Measurements from ENCODE around the gene TAS2R19.

Gene TAS2R19

DNA sequence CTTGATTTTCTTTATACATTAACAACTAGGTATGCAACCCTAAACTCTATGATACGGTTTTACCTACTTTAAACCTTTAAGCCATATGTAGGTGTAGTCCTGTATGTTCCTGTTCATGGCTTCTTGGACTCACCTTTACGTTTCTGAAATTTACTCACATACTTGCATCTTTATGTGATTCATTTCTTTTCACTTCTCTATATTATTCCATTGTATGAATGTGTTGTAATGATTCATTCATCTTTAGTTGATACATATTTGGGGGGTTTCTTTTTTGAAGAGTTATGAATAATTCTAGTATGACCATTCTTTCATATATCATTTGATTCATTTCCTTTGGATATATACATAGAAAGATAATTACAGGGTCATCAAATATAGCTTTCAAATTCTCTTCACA, 33.3 kb downstream of the TAS2R19 start:
- DNase-seq, result no peak

GRCh38 chr12:10986812-10987211, 35.6 kb downstream of the TAS2R19 start, which contains the start of gene TAS2R50:
Gene TAS2R50 (minus strand): TSS chr12:10986912. CDS start chr12:10986860, 52 bp downstream.
- no peak for DNase-seq

DNA sequence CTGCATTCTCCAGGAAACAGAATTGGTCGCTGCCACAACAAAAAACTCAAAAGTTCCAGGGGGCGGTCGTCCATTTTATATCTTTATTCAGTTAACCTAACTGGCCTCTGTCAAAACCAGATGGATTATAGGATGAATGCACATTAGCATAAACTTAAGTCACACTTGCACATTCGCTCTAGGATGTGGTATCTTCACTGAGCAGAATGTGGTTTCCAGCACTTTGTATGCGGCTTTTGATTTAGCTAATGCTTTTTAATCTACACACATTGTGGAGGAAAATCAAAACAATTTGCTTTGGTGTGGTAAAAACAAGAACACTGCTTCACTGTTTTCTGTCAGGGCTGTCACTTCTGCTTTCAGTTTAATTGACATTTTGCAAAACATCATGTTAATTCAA, 40.2 kb downstream of the TAS2R19 start:
- no peak for DNase-seq

- no peak for DNase-seq
Measured at GRCh38 chr12:10974965-10975364, 47.5 kb downstream of the TAS2R19 start.

Measured in activated effector memory CD4-positive, alpha-beta T cell treated with Interleukin-2 at 50 U/mL for 16 hours (primary cell).